Thoracic aorta (tissue), 2 donors: ENCODE measurements around the gene TRIM39. TPM values are rescaled to one million over a fixed set of nuclear protein-coding genes. Genes with fewer than 3 reads are reported as not detected.

Experiments used
- ATAC-seq: fragments of 150-250 bp; one replicate; pipeline ENCODE4 v1.8.0; 2017; ENCODE audit warnings: low read depth; ENCODE audit not compliant: insufficient number of reproducible peaks, low FRiP score
- DNase-seq: peaks from one replicate; pipeline ENCODE4 v3.0.0-alpha.2; 2020; ENCODE audit warnings: low spot score
- H3K27ac ChIP-seq, 2 donors: fragments of 200-600 bp; sonication (generic); 1 replicate in 1 of 2; 2 replicates in 1 of 2; pipeline ENCODE4 v1.5.1; 2016; ENCODE audit warnings: mild to moderate bottlenecking in 2 of 2, moderate library complexity in 2 of 2
- H3K27me3 ChIP-seq: fragments of 200-600 bp; sonication (generic); replicated peaks from 2 replicates; pipeline ENCODE4 v1.6.0; 2016; ENCODE audit warnings: mild to moderate bottlenecking; ENCODE audit not compliant: insufficient read depth
- H3K36me3 ChIP-seq: fragments of 200-600 bp; sonication (generic); one replicate; pipeline ENCODE4 v1.5.1; 2016
- H3K4me1 ChIP-seq, 2 donors: fragments of 200-600 bp; sonication (generic); 1 replicate in 1 of 2; 2 replicates in 1 of 2; pipeline versions ENCODE4 v1.5.1 to v1.6.0; 2016; ENCODE audit warnings: low read depth in 2 of 2, mild to moderate bottlenecking in 1 of 2; ENCODE audit not compliant: control insufficient read depth in 1 of 2
- H3K4me3 ChIP-seq: fragments of 200-600 bp; sonication (generic); 2 replicates; pipeline ENCODE4 v1.5.1; 2016; ENCODE audit warnings: mild to moderate bottlenecking
- H3K9me3 ChIP-seq: fragments of 200-600 bp; sonication (generic); 2 replicates; pipeline ENCODE4 v1.5.1; 2016
- total RNA-seq, 2 donors: library from RNA; depleted of rRNA; stranded (reverse); fragments of >200 nt; gene quantifications; one replicate each; pipeline versions ENCODE4 v1.1.0 to v1.2.3, GENCODE V29; 2016
- TF ChIP-seq, protein P1 (sequence below): fragments of 200-600 bp; sonication (generic); IDR thresholded peaks from one replicate; pipeline ENCODE4 v1.5.1; 2019; ENCODE audit warnings: antibody characterized with exemption

TRIM39 gene
- total RNA-seq, 2 donors from 2014 or later = 11.0 to 30.9 TPM

DNA sequence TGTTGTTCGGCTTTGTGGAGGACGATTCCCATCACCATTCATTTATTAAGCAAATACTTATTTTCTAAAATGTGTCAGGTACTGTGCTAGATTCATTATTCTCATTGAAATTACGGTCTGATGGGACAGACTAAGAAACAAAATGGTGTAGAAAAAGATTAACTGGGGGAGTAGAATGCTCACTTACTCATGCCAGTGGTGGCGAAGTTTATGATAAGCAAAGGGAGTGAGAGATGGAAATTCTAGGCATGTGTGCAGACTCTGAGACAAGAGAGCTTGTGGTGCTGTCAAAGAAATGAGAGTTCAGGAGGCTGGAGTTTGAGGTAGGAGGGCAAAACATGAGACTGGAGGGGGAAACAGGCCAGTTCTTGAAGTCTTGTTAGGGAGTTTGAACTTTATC is 19.1 kb downstream of the TRIM39 start:
- ATAC-seq (no peak), DNase-seq (no peak)
- no peaks in the 10 kb centered on the region for H3K27me3 ChIP-seq
- no peaks in the 10 kb centered on the region for H3K9me3 ChIP-seq
- H3K4me3 ChIP-seq = peak overlapping the region; percentile 94
- TF ChIP-seq, protein P1, sequence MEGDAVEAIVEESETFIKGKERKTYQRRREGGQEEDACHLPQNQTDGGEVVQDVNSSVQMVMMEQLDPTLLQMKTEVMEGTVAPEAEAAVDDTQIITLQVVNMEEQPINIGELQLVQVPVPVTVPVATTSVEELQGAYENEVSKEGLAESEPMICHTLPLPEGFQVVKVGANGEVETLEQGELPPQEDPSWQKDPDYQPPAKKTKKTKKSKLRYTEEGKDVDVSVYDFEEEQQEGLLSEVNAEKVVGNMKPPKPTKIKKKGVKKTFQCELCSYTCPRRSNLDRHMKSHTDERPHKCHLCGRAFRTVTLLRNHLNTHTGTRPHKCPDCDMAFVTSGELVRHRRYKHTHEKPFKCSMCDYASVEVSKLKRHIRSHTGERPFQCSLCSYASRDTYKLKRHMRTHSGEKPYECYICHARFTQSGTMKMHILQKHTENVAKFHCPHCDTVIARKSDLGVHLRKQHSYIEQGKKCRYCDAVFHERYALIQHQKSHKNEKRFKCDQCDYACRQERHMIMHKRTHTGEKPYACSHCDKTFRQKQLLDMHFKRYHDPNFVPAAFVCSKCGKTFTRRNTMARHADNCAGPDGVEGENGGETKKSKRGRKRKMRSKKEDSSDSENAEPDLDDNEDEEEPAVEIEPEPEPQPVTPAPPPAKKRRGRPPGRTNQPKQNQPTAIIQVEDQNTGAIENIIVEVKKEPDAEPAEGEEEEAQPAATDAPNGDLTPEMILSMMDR = no peak
- no peak overlapping the region for H3K27ac ChIP-seq
- peaks cover 7% of the 10 kb centered on the region for H3K36me3 ChIP-seq
- peaks cover 2 to 13% of the 10 kb centered on the region in 2 donors for H3K4me1 ChIP-seq

DNA sequence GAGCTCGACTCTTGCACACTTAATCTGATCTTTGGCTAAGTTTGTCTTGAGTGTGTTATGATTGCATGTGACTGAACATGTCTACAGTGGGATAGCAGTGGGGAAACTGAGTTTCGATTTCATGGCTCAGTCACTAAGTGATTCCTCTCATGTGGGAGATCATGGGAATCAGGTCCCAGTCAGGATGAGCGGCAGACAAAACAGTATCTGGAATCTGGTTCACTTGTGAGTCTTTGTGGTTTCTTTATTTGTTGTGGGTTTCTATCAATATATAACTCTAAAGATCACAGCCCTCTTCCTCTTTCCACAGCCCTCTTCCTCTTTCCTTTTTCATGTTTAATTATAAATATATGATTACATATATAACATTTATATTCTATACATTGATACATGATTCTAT is 22.2 kb downstream of the TRIM39 start:
- H3K27ac ChIP-seq = no peak overlapping the region
- H3K4me3 ChIP-seq = no peak overlapping the region
- TF ChIP-seq, protein P1 = no peak
- no peaks in the 10 kb centered on the region for H3K27me3 ChIP-seq
- no peak for ATAC-seq
- no peaks in the 10 kb centered on the region for H3K36me3 ChIP-seq
- no peak for DNase-seq
- no peaks in the 10 kb centered on the region for H3K9me3 ChIP-seq
- peaks cover 2 to 13% of the 10 kb centered on the region in 2 donors for H3K4me1 ChIP-seq

DNA sequence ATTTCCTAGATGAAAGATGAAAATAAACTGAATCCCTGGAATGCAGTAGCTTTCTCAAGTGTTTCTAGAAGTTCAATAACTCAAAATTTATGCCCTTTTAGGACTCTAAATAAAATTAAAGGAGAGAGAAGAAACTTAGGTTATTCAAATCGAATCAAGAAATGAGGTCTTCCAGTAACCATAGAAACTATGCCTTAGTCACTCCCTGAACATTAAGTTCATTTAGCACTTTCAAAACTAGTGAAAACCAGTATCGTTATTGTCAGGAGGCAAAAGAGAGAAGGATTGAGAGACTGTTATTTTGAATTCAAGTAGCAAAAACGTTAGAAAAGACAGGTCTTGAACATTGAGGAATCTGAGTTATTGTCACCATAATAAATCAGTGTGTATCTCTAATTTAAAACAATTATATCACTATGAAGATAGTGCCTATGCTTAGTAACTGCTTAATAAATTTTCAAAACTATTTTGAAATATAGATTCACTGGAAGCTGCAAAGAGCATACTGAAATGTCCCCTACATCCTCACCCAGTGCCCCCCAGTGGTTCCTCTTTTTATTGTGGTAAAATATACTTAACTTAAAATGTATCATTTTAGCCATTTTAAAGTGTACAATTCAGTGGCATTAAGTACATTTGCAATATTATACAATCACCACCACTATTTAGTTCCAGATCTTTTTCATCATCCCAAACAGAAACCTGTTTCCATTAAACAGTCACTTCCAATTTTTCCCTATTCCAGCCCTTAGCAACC is 22.9 kb downstream of the TRIM39 start:
- Histone ChIP-seq H3K27me3 (no peaks in the 10 kb centered on the region), H3K9me3 (no peaks in the 10 kb centered on the region), H3K4me3 (no peak overlapping the region), H3K4me1 (peaks cover 2 to 12% of the 10 kb centered on the region in 2 donors), H3K36me3 (no peaks in the 10 kb centered on the region), H3K27ac (no peak overlapping the region)
- TF ChIP-seq, protein P1 = no peak
- DNase-seq (no peak), ATAC-seq (no peak)

DNA sequence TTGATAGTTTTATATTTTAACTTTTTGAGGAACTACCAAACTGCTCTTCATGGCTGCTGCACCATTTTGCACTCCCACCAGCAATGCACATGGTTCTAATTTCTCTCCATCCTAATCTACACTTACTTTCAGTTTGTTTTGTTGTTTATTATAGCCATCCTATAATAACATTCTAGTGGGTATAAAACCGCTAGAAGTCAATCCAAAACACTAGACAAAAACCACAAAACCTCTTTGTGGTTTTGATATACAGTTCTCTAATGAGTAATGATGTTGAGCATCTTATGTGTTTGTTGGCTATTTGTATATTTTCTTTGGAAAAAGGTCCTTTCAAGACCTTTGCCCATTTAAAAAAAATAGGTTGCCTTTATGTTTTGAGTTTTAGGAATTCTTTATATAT is 23.8 kb downstream of the TRIM39 start:
- no peaks in the 10 kb centered on the region for H3K27me3 ChIP-seq
- no peaks in the 10 kb centered on the region for H3K36me3 ChIP-seq
- ATAC-seq (no peak), DNase-seq (no peak)
- no peak overlapping the region for H3K27ac ChIP-seq
- peaks cover 2 to 10% of the 10 kb centered on the region in 2 donors for H3K4me1 ChIP-seq
- TF ChIP-seq, protein P1 = no peak
- H3K4me3 ChIP-seq = no peak overlapping the region
- H3K9me3 ChIP-seq = no peaks in the 10 kb centered on the region

DNA sequence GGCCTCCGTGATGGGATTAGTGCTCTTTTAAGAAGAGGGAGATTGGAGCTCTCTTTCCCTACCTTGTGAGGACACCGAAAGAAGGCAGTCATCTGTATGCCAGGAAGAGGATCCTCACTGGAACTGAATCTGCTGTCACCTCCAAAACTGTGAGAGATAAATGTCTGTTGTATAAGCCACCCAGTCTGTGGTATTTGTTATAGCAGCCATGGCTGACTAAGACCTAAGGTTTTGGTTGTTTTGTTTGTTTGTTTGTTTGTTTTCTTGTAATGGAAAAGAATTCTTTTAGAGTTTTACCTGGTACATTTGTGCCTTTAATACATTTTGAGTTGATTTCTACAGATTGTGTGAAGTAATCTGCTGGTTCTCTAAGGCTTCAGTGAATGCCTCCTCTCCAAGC is 25.8 kb downstream of the TRIM39 start:
- DNase-seq = no peak
- Histone ChIP-seq H3K36me3 (no peaks in the 10 kb centered on the region), H3K4me1 (peaks cover 0 to 2% of the 10 kb centered on the region in 2 donors), H3K27me3 (no peaks in the 10 kb centered on the region), H3K9me3 (no peaks in the 10 kb centered on the region), H3K4me3 (no peak overlapping the region), H3K27ac (no peak overlapping the region)
- no peak for ATAC-seq
- TF ChIP-seq, protein P1 = no peak
